OCI-LY3 (cell line): ENCODE results near the gene TREH.

ENCODE experiments used
- CTCF ChIP-seq: fragments of 200-600, 300-600 bp; sonication (generic); IDR thresholded peaks from 2 replicates; pipeline ENCODE4 v1.5.1; 2014; ENCODE audit warnings: antibody characterized with exemption, low read length, low read depth
- EZH2phosphoT487 ChIP-seq: fragments of 200-600 bp; shearing (Covaris generic); IDR thresholded peaks from 2 replicates; pipeline ENCODE4 v1.6.1; 2018; ENCODE audit warnings: antibody characterized with exemption, mixed run types, low read depth

DNA sequence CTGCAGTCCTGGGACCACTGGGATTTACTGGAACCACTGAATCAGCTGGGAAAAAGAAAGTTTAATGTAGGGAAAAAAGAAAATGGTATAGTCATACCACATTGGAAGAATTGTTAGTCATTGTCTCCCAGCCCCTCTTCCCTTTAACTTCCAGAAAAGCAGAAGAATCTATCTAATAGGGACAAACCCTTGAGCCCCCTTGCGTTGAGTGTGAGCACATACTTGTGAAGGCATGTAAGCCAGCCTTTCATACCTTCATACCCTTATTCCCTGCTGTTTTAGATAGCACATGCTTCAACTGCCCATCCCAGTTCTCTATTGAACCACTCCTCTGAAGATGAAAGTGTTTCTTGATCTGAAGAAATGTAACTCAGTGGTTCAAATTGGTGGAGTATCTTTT is 6.6 kb downstream of the TREH start:
- no peak for TF ChIP-seq CTCF
- no peak for TF ChIP-seq EZH2phosphoT487
